H1 (cell line): ENCODE measurements around the gene MYLK2. TPM values are rescaled to one million over a fixed set of nuclear protein-coding genes. Genes with fewer than 3 reads are reported as not detected.
A peak's percentile ranks its signal among the peaks of the same experiment; 100 is the strongest.

ENCODE experiments used
- CTCF ChIA-PET: fragments of 300-600 bp; sonication (Branson Sonifier 250); formaldehyde crosslinking; loops from one replicate; lab custom pipeline; 2021; ENCODE audit not compliant: partially characterized antibody; lab: Charles Lee
- POLR2A ChIA-PET: fragments of 300-600 bp; sonication (Branson Sonifier 250); formaldehyde crosslinking; loops from one replicate; lab custom pipeline; 2021; ENCODE audit warnings: inconsistent platforms; ENCODE audit not compliant: partially characterized antibody; lab: Charles Lee
- DNase-seq, 2 experiments: peaks; one replicate each; pipeline versions ENCODE4 v3.0.0 to v3.0.0-alpha.2; 2010 to 2022; ENCODE audit warnings: low spot score in 2 of 2, low read depth in 1 of 2, mixed read lengths in 1 of 2
- FAIRE-seq: peaks from 2 replicates; lab custom pipeline; 2011; peaks lifted over from hg19 to GRCh38; lab: Jason Lieb, UNC
- H2AFZ ChIP-seq: 2 replicates; pipeline ENCODE4 v1.8.1; 2012; ENCODE audit warnings: low read length, inconsistent platforms
- H2AK5ac ChIP-seq: 2 replicates; pipeline ENCODE4 v1.6.1; 2013; ENCODE audit warnings: low read depth, low read length
- H2BK120ac ChIP-seq: replicated peaks from 2 replicates; pipeline ENCODE3; 2013; ENCODE audit warnings: low read depth, low read length, inconsistent platforms
- H2BK12ac ChIP-seq: 2 replicates; pipeline ENCODE4 v1.6.1; 2013; ENCODE audit warnings: low read depth, low read length
- H2BK15ac ChIP-seq: 2 replicates; pipeline ENCODE4 v1.6.1; 2013; ENCODE audit warnings: low read length
- H2BK20ac ChIP-seq: 2 replicates; pipeline ENCODE4 v1.6.1; 2013; ENCODE audit warnings: low read length
- H2BK5ac ChIP-seq: 2 replicates; pipeline ENCODE4 v1.6.1; 2013; ENCODE audit warnings: low read depth, low read length
- H3K14ac ChIP-seq: 2 replicates; pipeline ENCODE4 v1.6.1; 2013; ENCODE audit warnings: inconsistent platforms; ENCODE audit not compliant: insufficient read length
- H3K18ac ChIP-seq: 2 replicates; pipeline ENCODE4 v1.6.1; 2013; ENCODE audit warnings: low read length; ENCODE audit errors: extremely low read depth
- H3K23ac ChIP-seq: 2 replicates; pipeline ENCODE4 v1.6.1; 2013; ENCODE audit warnings: inconsistent platforms; ENCODE audit not compliant: insufficient read length
- H3K23me2 ChIP-seq: 2 replicates; pipeline ENCODE4 v1.6.1; 2013; ENCODE audit warnings: low read depth, low read length
- H3K27ac ChIP-seq: 2 replicates; pipeline ENCODE4 v1.6.1; 2011; ENCODE audit warnings: low read depth, low read length, inconsistent platforms
- H3K27me3 ChIP-seq, 4 experiments: replicated peaks in 1 of 4; 1 replicate in 1 of 4; 2 replicates in 3 of 4; pipeline versions ENCODE4 v1.6.1 to v1.8.1; 2011 to 2013; ENCODE audit warnings: low read length in 3 of 4, mild to moderate bottlenecking in 3 of 4, inconsistent platforms in 2 of 4, mixed read lengths in 2 of 4, moderate library complexity in 1 of 4; ENCODE audit not compliant: control insufficient read depth in 3 of 4, insufficient read depth in 3 of 4; ENCODE audit errors: extremely low read depth in 1 of 4
- H3K36me3 ChIP-seq, 4 experiments: 2 replicates each; pipeline versions ENCODE4 v1.6.1 to v1.8.1; 2011 to 2013; ENCODE audit warnings: mild to moderate bottlenecking in 4 of 4, low read length in 3 of 4, moderate library complexity in 2 of 4, control low read depth in 1 of 4, inconsistent platforms in 1 of 4; ENCODE audit not compliant: insufficient read depth in 4 of 4, control insufficient read depth in 2 of 4
- H3K4ac ChIP-seq: replicated peaks from 2 replicates; pipeline ENCODE3; 2013; ENCODE audit warnings: low read length, low read depth, mixed read lengths, inconsistent platforms; ENCODE audit not compliant: insufficient read length
- H3K4me1 ChIP-seq, 4 experiments: replicated peaks in 1 of 4; 1 replicate in 1 of 4; 2 replicates in 3 of 4; pipeline versions ENCODE4 v1.6.1 to v1.8.1; 2011 to 2013; ENCODE audit warnings: low read length in 3 of 4, inconsistent platforms in 2 of 4, mixed read lengths in 1 of 4; ENCODE audit not compliant: insufficient read depth in 4 of 4, control insufficient read depth in 3 of 4
- H3K4me2 ChIP-seq, 2 experiments: 2 replicates each; pipeline versions ENCODE4 v1.6.1 to v1.8.1; 2011 to 2013; ENCODE audit warnings: low read depth in 2 of 2, low read length in 2 of 2, control low read depth in 1 of 2, inconsistent platforms in 1 of 2, mild to moderate bottlenecking in 1 of 2; ENCODE audit not compliant: insufficient read depth in 1 of 2
- H3K4me3 ChIP-seq, 4 experiments: fragments of 200-600, 300-600 bp in 1 of 4; sonication (generic), shearing (Covaris generic), sonication (Bioruptor Twin) in 1 of 4; 2 replicates each; pipeline versions ENCODE4 v1.5.1 to v1.8.1; 2011 to 2016; ENCODE audit warnings: low read length in 4 of 4, low read depth in 3 of 4, control low read depth in 2 of 4, inconsistent platforms in 2 of 4, mild to moderate bottlenecking in 2 of 4, mixed read lengths in 1 of 4, moderate library complexity in 1 of 4; ENCODE audit not compliant: insufficient read depth in 2 of 4; ENCODE audit errors: extremely low read depth in 1 of 4
- H3K56ac ChIP-seq: replicated peaks from 2 replicates; pipeline ENCODE3; 2013; ENCODE audit warnings: low read depth, mild to moderate bottlenecking, mixed read lengths, low read length, inconsistent platforms; ENCODE audit not compliant: insufficient read length
- H3K79me1 ChIP-seq: 2 replicates; pipeline ENCODE4 v1.6.1; 2013; ENCODE audit warnings: low read depth, low read length, control low read depth
- H3K79me2 ChIP-seq, 2 experiments: 2 replicates each; pipeline versions ENCODE4 v1.6.1 to v1.8.1; 2012 to 2013; ENCODE audit warnings: low read length in 2 of 2, mild to moderate bottlenecking in 2 of 2, inconsistent platforms in 1 of 2; ENCODE audit not compliant: insufficient read depth in 2 of 2, control insufficient read depth in 1 of 2
- H3K9ac ChIP-seq, 4 experiments: replicated peaks in 1 of 4; 1 replicate in 1 of 4; 2 replicates in 3 of 4; pipeline versions ENCODE4 v1.6.1 to v1.8.1; 2011 to 2013; ENCODE audit warnings: low read depth in 3 of 4, low read length in 3 of 4, control low read depth in 2 of 4, mild to moderate bottlenecking in 2 of 4, moderate library complexity in 2 of 4, inconsistent platforms in 1 of 4; ENCODE audit errors: extremely low read depth in 1 of 4
- H3K9me3 ChIP-seq, 2 experiments: 2 replicates each; pipeline versions ENCODE4 v1.6.1 to v1.8.1; 2012 to 2013; ENCODE audit warnings: mild to moderate bottlenecking in 2 of 2, moderate library complexity in 2 of 2, control low read depth in 1 of 2, inconsistent platforms in 1 of 2, low read depth in 1 of 2, low read length in 1 of 2, mixed read lengths in 1 of 2; ENCODE audit not compliant: insufficient read depth in 2 of 2
- H4K20me1 ChIP-seq, 2 experiments: replicated peaks in 1 of 2; 2 replicates each; pipeline versions ENCODE3 to v1.8.1; 2011 to 2013; ENCODE audit warnings: inconsistent platforms in 2 of 2, low read length in 2 of 2, mild to moderate bottlenecking in 1 of 2; ENCODE audit not compliant: insufficient read depth in 2 of 2, control insufficient read depth in 1 of 2
- H4K5ac ChIP-seq: 2 replicates; pipeline ENCODE4 v1.6.1; 2013; ENCODE audit warnings: low read length, low read depth, mixed read lengths, inconsistent platforms; ENCODE audit not compliant: insufficient read length
- H4K8ac ChIP-seq: 2 replicates; pipeline ENCODE4 v1.8.0; 2013; ENCODE audit warnings: mild to moderate bottlenecking, moderate library complexity, low read length, inconsistent platforms; ENCODE audit not compliant: insufficient read depth; ENCODE audit errors: extremely low read depth
- H4K91ac ChIP-seq: replicated peaks from 2 replicates; pipeline ENCODE3; 2013; ENCODE audit warnings: low read length, mixed read lengths, inconsistent platforms; ENCODE audit not compliant: insufficient read length
- JUND ChIP-seq: IDR thresholded peaks from 2 replicates; pipeline ENCODE4 v1.6.1; 2011; ENCODE audit warnings: mild to moderate bottlenecking, improper control_type of control experiment, low read length
- KDM1A ChIP-seq: fragments of 200-600, 300-600 bp; sonication (generic); IDR thresholded peaks from 2 replicates; pipeline ENCODE4 v1.7.1; 2016; ENCODE audit warnings: mild to moderate bottlenecking, low read length, borderline replicate concordance
- WGBS, 2 experiments: shearing (Covaris generic) in 1 of 2; methylation state at CpG; one replicate each; pipeline versions ENCODE4 v1.1.6 to v1.1.7; 2013 to 2015; ENCODE audit warnings: low lambda C conversion rate in 2 of 2, mixed read lengths in 2 of 2, inconsistent platforms in 1 of 2, low coverage in 1 of 2, missing lambda C conversion rate in 1 of 2; ENCODE audit not compliant: insufficient replicate concordance in 2 of 2, insufficient coverage in 1 of 2, insufficient read length in 1 of 2; ENCODE audit errors: extremely low coverage in 1 of 2, missing lambda C conversion rate in 1 of 2; 5-methylcytosine and 5-hydroxymethylcytosine counted together
- polyA plus RNA-seq, 7 experiments: library from polyadenylated mRNA; depleted of rRNA in 3 of 7; stranded (reverse) in 5 of 7; unstranded in 2 of 7; fragments of >200 nt in 5 of 7; fragments of 200-250 nt in 2 of 7; gene quantifications; 1 replicate in 5 of 7; 2 replicates in 1 of 7; 4 replicates in 1 of 7; pipeline versions ENCODE4 v1.2.1 to v1.2.3, GENCODE V29; 2011 to 2013; ENCODE audit warnings: missing spikeins in 2 of 7, mixed read lengths in 2 of 7
- total RNA-seq: library from RNA; stranded (reverse); fragmentation: NEBNext Ultra II Directional; extraction: Animal tissue kit (Norgen Biotek cat#: 25700); gene quantifications from 2 replicates; pipeline ENCODE4 v1.2.1, GENCODE V29; 2021

MYLK2 gene
- total and polyA plus RNA-seq, 2 of the 8 experiments (the other 6 are each of a cell fraction or from before 2014, with no cell fraction given): 0.22 to 0.26 TPM

- H3K9ac ChIP-seq: no peak overlapping the region
- H3K4me1 ChIP-seq: peaks cover 3 to 24% (median 13%) of the 10 kb centered on the region in 4 experiments
- no peak overlapping the region; the same call in 1 of the 2 replicates for H2BK12ac ChIP-seq
- DNase-seq (no peak), FAIRE-seq (no peak)
- no peak overlapping the region for H4K5ac ChIP-seq
- no peak overlapping the region for H4K91ac ChIP-seq
- CTCF ChIA-PET: interaction anchor here (0.6 to 4.4 kb wide), 11 partner anchors 8 to 336 kb away, joined by 3 to 26 read pairs (median 3); partner anchors contain the start of gene PDRG1
- POLR2A ChIA-PET: interaction anchor here (1.0 kb wide), 1 partner anchor 9 kb away, joined by 3 read pairs; no protein-coding TSS in a partner anchor
- H2BK15ac ChIP-seq: 0 out of 2 replicates have a peak overlapping the region, but pooled peaks have one; percentile 53
- no peak overlapping the region for H3K23ac ChIP-seq
- WGBS, 2 experiments: 87% methylated on average over 9 of the region's 9 CpGs; no CpG with 5 or more reads in 1 of the 2 experiments
- peaks cover 15% of the 10 kb centered on the region for H3K23me2 ChIP-seq
- H2BK120ac ChIP-seq: no peak overlapping the region
- H3K27me3 ChIP-seq: peaks cover under 1 to 19% (median 13%) of the 10 kb centered on the region in 4 experiments
- no peaks in the 10 kb centered on the region for H4K20me1 ChIP-seq
- H4K8ac ChIP-seq: no peak overlapping the region
- H3K9me3 ChIP-seq: no peaks in the 10 kb centered on the region
- no peak overlapping the region for H3K56ac ChIP-seq
- no peak overlapping the region for H3K4me2 ChIP-seq
- H3K79me2 ChIP-seq: no peaks in the 10 kb centered on the region
- H3K27ac ChIP-seq: no peak overlapping the region
- H2AFZ ChIP-seq: no peak overlapping the region
- no peak overlapping the region for H3K18ac ChIP-seq
- H3K79me1 ChIP-seq: no peaks in the 10 kb centered on the region
- H3K14ac ChIP-seq: no peak overlapping the region
- H2AK5ac ChIP-seq: no peak overlapping the region
- no peak overlapping the region for H3K4me3 ChIP-seq
- no peak overlapping the region for H3K4ac ChIP-seq
- no peak overlapping the region for H2BK20ac ChIP-seq
- H2BK5ac ChIP-seq: no peak overlapping the region
- no peaks in the 10 kb centered on the region for H3K36me3 ChIP-seq
- TF ChIP-seq JUND (no peak), KDM1A (no peak)
These were observed 44.3 kb downstream of the MYLK2 start for GRCh38 chr20:31863296-31864085.
